ENCODE results near the gene DNAJC13.

Gene DNAJC13

DNA sequence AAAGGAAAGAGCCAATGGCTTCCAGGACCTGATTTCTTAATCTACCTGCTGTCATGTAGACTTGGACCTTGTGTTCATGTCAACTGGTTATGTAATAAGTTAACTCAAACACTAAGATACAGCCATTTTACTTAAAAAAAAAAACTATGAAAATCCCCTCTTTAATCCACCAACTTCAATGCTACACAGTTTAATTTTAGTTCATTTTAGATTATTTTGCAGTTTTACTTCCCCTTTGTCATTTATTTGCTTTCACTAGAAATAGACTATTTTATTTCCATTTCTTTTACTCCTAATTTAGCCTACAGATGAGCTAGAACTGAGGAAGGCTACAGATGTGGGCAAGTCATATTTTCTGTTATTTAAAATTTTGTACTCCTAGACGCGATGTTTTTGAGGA is 10.7 kb upstream of the DNAJC13 start:
- DNase-seq (ENCODE audit: low read depth): no peak

DNA sequence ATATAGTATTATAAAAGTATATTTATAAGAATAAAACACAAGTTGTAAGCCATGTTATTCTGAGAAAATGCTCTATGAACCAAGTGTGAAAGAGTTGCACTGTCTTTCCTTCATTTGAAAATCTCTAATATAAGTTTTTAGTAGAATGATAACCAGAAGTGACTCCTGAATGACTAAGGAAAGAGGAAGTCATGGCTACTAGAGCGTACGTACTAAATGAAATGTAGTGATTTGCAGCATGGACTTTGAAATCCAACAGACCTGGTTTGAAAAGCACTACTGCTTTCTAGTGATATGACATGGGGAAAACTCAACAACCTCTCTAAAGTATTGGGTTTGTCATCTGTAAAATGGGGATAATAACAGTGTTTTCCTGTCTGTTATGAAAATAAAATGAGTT is 10.3 kb upstream of the DNAJC13 start:
- no peak for DNase-seq (ENCODE audit: low read depth)

DNA sequence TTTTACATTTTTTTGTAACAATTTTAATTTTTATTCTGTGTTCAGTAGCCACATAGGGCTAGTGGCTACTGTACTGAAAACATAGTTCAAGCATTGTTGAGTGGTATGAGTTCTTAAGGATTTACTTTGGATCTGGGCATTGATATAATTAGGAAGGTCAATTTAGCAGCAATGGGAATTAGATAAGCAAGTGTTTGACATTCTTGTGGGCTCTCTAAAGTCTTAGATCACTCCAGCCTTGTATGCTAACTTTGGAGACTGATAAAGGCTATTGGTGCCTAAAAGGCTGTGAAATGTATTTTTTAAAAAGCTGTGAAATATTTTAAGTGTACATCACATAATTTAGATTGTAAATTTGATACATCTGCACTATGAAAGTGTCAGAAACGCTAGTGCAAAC is 2.5 kb upstream of the DNAJC13 start:
- DNase-seq (ENCODE audit: low read depth): no peak

DNA sequence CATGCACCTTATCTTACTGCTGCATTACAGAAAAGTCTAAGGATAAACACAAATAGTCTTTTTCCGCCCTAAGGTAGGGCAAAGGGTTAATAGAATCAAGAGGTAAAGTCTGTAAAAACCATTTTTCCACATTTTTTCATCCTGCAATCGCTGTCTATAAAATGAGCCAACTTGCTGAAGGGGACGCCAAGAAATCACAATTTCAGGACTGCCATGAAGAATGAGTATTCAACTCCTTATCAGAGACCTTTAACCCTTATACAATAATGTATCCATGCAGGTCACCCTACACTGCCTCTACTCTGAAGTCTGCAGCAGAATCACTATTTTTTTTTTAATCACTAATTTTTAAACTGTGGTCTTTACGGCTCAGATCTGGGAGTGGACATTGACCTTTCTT is 1.1 kb upstream of the DNAJC13 start:
- DNase-seq (ENCODE audit: low read depth): no peak

DNA sequence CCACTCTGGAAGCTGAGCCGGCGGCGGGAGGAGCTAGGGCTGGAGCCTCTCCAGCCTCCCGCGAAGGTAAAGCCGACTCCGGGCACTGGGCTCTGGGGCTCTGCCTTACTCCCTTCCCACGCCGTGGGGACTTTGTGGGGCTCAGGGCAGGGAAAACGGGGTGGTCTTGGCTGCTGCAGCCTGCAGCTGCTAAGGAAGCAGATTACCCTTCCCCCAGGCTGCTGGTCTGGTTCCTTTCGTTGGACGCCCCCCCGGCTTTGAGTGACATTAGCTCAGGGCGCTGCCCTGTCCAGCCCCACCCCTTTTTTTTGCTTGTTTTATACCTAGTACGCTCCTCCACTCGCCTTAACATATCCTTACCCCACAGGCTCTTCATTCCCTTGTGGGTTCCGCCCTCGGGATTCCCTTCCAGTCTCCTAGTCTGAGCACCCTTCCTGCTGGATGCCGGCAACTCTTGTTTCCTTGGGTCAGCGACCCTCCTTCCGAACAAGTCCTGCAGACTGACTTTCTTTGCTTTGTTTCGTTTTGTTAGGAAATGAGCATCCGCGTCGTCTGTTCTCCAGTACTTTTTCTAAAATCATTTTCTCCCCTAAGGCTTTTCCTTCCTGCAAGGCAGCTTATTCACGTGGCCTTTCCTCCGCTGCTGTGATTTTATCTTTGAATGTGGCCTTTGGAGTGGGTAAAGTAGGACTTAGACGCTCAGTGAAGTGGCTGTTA is 551 bp downstream of the DNAJC13 start:
- DNase-seq (ENCODE audit: low read depth): peak; percentile 65

DNA sequence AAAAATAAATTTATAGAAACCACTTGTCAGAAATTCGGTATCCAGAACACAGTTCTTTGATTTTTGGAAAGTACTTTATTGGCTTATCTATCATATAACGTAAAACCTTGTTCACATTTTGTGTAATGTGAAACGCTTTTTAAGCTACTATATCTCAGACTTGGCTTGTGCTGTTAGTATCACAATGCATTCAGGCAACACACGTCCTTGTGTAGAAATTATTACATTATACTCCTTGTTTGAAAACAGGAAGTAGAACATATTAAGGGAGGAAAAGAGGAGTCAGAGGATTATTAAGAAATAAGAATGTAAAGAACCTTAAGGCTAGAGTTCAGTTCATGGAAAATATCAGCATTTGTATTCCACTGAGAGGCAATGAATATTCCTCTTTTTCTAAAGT is 1.6 kb downstream of the DNAJC13 start:
- no peak for DNase-seq (ENCODE audit: low read depth)

DNA sequence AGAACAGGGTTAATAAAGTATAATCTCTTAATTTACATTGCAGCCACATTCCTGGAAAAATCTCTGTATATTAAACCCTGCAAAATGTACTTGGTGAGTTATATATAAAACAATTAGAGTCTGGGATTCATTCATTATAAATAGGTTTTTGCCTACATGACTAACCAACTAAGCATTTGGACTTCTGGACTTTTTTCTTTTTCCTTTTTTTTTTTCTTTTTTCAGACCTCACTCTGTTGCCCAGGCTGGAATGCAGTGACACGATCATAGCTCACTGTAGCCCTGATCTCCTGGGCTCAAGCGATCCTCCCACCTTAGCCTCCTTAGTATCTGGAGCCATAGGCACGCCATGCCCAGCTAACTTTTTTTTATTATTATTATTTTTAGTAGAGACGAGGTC is 4.5 kb downstream of the DNAJC13 start:
- no peak for DNase-seq (ENCODE audit: low read depth)

DNA sequence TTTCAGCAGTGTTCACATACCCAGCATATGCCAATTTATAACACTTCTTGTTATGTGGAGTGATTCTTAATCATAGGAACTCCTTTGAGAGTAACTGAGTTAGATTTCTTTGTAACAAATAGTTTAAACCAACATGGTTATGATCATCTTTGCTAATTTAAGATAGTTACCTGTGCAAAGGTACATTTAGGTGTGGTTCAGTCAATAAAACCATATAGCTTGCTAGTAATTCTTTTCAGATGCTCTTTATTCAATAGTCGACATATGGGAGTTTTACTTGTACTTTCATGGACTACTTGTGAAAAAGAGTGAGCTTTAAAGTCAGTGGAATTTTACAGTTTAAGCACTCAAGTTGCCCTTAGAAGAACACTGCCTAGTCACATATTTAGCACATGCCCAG is 5.2 kb downstream of the DNAJC13 start:
- DNase-seq (ENCODE audit: low read depth): no peak

DNA sequence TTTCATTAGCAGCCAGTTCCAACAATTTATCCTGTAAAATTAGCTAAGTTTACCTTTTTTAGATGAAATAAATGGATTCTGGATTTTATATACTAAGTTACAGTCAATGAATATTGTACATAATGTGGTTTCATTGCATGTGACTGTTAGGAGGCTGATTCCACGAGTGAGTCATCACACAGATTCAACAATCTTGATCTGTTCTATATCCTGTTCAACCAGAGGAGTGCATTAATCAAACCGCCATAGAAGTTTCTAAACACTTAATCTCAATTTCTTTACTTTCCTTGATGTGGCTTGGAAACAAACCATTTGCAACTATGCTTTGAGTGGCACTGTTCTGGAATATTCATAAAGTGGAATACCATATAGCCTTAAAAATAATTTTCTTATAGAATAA is 15.3 kb downstream of the DNAJC13 start:
- DNase-seq (ENCODE audit: low read depth): peak; percentile 34

DNA sequence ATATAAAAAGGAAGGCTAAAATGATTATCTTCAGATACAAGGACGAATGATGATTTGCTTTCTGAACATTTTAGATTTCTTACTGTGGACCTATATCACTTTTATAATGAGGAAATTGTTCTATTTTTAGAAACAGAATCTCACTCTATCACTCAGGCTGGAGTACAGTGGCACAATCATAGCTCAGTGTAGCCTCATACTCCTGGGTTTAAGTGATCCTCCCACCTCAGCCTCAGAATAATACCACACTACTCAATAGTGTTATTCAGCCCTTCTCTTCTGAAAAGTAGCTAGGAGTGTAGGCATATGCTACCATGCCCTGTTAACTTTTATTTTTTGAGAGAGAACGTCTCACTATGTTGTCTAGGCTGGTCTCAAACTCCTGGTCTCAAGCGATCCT is 15.8 kb downstream of the DNAJC13 start:
- no peak for DNase-seq (ENCODE audit: low read depth)

DNA sequence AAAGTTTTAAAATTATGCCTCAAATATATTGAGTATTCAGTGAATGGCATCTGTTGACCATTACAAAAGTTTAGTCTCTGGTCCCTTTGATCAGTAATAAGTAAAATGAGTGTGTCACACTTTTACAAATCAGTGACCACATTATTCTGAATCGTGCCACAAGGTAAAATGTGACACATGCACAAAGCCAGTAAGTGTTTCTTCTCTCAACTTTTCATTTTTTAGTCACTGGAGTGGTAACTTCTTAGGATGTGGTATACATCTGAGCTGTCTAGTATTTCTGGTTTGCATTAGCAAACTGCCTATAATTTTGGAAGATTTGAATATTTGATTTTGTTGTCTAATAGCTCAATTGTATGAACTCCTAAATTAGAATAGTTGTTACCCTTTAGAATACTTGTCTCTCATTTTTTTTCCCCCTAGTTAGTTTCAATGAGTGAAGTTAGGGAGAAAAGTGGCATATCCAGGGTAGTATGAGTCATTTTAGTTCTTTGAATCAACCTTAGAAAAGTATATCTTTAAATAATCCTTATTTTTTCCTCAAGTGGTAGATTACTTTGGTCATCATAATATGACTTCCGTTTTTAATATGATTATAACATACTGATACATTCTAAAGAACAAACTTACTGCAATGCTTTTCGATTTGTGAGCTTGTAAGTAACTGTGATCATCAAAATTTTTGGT is 18.1 kb downstream of the DNAJC13 start:
- DNase-seq (ENCODE audit: low read depth): no peak

DNA sequence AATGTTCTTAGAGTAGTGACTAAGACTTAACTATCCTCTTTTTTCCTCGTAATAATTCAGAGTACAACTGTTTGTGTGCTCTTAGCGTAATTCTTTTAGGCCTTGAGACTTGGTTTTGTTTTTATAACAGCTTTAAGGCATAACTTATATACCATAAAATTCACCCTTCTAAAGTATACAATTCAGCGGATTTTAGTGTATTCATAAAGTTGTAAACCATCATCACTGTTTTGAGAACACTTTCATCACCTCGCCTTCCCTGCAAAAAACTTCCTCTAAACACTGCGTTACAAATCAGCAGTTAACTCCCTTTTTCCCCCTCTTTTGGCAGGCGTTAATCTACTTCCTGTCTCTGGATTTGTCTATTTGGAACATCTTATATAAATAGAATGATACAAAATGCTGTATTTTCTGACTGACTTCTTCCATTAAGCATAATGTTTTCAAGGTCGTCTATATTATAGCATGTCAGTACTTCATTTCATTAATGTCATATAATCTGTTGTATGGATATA is 18.7 kb downstream of the DNAJC13 start:
- DNase-seq (ENCODE audit: low read depth): no peak

DNA sequence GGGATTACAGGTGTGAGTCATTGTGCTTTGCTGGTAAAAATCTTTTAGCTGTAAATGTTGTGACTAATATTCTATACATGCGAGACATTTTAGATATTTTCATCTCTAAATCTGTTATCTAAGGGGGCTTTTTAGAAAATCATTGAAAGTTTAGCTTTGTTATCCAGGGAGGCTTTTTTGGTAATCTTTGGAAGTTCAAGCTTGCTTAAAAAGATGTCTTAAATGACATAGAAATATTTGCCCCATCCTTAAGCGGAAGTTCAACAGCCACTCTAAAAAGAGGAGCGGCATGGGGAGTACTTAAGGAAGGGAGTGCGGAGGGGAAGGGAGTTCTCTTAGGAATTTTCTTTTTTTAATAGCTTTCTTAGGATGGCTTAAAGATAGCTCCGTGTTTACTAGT is 26.1 kb downstream of the DNAJC13 start:
- no peak for DNase-seq (ENCODE audit: low read depth)

DNA sequence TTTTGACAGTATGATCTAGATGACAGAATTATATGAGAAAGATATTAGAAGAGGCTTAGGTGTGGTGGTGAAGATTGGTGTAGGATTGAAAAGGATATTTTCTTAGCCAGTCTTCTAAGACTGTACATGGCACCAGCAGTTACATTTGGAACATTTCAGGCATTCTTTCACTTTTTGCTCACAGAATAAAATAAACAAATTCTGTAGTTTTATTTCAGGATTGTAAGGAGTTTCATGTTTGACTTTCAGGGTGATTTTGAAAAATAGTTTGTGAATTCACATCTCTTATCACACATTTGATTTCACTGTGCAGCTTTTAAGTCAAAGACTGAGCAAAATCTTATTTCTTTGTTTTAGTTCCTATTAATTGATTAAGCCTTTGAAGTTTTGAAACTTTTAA is 27.1 kb downstream of the DNAJC13 start:
- DNase-seq (ENCODE audit: low read depth): no peak

DNA sequence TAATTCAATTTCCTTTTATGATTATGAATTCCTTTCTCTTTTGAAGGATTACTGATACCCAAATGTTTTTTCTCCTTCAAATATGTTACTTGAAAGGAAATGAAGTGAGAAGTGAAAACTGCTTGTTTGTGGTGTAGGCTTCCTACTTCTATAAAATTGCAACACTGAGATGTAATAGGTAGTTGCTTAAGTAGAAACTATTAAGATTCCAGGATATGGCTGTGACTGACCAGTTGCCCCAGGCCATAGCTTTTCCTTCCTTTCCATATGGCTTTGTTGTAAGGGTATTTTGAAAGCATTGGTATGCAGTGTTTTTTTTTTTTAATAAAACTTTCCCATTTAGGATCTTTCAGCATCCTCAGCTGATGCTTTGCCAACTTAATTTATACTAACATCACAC is 28.5 kb downstream of the DNAJC13 start:
- DNase-seq (ENCODE audit: low read depth): peak; percentile 45

DNA sequence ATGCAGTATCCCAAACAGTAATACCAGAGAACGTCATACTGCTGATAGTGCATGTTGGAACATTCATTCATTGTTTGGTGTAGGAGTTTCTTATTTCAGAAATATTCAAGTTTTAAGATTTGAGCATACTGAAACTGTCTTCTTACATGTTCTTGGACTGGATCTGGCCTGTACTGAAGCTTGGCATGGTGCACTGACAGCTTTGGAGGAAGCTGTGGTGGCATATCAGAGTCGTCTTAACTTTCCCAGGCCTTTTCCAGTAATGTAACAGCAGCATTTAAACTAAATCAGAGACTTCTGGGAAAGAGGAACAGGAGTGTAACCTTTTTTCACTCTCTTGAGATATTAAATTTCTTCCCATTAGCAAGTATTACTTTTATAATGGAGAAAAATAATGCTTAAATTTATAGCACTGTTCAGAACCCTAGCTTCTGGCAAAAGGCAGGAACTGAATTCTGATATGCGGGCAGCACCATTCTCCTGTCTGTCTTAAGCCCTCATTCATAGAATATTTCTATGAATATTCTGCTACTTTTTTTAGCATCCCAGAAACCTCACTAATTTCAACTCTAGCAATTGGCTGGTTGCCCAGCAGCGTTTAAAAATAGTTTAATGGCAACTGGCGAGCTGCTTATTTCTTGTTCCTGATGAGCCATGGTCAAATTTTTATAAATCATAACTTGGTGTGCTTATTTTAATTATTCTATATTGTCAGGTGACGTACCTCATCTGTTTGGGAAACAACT is 31.1 kb downstream of the DNAJC13 start:
- no peak for DNase-seq (ENCODE audit: low read depth)

DNA sequence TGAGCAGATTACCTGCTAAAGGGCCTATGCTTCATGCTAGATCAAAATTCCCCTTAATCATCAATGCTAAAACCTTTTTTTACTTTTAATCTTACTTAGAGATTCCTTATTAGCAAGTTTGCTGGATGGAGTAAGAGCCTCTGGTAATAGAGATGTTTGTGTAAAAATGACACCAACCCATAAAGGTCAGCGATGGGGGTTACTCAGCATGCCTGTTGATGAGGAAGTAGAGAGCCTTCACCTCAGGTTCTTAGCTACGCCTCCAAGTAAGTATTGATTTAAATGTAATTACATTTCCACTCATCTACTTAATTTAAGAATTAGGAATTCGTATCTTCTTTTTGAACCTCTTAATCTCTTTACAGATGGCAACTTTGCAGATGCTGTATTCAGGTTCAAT is 38.8 kb downstream of the DNAJC13 start:
- no peak for DNase-seq (ENCODE audit: low read depth)

DNA sequence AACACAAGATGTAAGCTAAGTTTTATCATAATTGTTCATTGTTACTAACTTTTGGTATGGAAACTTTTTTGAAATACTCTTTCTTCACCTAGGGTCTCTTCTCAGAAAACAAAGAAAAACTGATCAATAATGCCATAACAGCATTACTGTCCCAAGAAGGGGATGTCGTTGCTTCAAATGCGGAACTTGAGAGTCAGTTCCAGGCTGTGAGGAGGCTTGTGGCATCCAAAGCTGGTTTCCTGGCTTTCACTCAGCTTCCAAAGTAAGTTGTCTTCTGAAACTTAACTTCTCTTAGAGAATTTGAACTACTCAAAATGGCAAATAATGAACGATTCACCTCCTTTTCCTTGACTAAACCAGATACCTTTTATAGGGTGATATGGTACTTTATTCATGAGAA is 39.3 kb downstream of the DNAJC13 start:
- DNase-seq (ENCODE audit: low read depth): no peak

DNA sequence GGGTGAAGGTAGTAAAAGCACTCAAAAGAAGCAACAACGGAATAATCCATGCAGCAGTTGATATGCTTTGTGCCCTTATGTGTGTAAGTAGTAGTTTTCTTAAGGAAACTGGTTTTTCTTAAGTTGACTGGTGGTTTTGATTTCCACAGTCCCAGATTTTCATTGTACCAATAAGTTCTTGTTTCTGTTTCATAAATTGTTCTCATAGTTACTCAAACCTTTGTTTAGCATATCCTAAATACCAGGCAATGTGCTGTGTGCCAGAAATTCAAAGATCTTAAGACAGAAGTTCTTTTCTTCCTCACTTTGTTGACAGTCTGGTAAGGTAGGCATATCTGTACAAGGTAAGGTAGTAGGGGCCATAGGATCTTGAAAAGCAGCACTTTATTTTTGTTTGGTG is 40.0 kb downstream of the DNAJC13 start:
- DNase-seq (ENCODE audit: low read depth): no peak

DNA sequence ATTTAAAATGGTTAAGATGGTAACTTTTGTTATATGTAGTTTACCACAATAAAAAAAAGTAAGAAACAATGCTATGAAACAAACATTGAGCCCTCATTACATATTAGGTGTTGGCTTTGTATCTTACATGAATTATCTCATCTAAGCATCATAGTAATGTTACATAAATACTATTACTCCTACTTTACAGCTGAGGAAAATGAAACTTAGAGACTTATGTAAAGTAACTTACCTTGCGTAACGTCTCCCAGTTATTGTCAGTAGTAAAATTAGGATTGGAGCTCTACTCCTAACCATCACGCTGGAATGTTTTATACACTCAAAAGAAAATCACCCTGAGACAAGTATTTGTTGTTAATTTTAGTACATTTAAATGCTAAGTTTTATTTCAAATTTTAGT is 42.2 kb downstream of the DNAJC13 start:
- no peak for DNase-seq (ENCODE audit: low read depth)

DNA sequence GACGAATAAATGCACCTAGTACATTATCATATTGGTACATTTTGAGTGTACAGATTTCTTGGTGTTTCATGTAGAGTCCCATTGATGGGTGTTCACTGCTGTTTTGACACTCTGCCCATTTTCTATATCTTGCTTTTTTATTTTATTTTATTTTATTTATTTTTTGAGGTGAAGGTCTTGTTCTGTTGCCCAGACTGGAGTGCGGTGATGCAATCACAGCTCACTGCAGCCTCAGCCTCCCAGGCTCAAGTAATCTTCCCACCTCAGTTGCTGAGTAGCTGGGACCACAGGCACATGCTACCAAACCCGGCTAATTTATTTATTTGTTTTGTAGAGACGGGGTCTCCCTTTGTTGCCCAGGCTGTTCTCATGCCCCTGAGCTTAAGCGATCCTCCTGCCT is 44.2 kb downstream of the DNAJC13 start:
- no peak for DNase-seq (ENCODE audit: low read depth)

DNA sequence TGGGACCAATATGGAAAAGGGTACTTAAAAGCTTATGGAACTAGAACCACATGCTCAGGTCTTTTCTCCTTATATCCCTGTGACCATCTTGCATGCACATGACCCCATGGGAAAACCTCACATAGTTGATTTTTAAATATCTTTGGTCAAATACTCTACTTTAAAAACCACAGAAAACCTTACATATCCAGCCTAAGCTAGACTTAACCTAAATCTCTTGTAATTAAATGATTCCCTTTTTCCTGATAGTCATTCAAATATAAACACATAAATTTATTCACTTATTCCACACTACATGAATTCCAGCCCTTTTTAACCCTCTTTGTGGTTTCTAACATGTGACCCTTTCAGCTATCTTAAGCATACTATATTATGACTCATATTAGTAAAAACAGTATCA is 46.8 kb downstream of the DNAJC13 start:
- no peak for DNase-seq (ENCODE audit: low read depth)

DNA sequence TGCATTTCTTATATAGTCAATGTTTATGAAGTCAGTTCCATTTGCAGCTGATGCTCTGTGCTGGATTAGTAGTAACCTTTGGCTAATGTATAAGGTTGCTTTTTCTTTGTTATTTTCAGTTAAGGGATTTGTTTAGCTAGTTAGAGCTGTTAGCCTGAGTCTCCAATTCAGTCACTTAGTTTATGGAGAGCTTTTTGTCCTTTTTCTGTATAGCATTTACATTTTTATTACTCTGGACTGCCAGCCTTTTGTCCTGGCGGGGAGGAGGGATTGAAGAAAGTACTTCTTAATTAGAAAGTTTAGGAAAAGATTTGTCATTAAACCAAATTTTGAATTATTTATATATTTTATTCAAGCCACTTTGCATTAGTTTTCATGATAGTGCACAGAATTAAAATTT is 52.0 kb downstream of the DNAJC13 start:
- no peak for DNase-seq (ENCODE audit: low read depth)
